ENCODE data around the gene THBS4. TPM values are rescaled to one million over a fixed set of nuclear protein-coding genes. Genes with fewer than 3 reads are reported as not detected.

The THBS4 gene
- total RNA-seq, 3 donors from 2014 or later (not counting 1 experiment from before 2014, with no cell fraction given), result 0.32 to 0.61 (median 0.48) TPM

DNA sequence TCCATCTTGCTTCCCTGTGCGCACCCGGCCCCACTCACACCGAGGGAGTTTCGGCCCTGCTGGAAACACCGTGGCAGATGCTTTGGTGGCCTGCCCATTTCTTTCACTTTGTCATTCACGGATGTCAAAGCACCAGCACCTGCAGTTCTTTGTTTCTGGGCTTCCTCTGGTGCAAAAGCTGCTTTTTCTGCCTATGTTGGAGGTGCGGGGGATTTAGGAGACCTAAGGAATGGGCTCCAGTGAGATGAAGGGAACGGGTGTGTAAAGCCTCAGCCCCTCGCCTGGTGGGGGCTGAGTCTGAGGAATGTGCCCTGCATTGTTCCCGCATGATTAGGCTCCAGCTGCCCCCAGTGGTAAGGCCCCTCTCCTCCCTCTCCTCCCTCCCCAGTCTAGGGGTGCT is 62.3 kb downstream of the THBS4 start:
- ATAC-seq, result no peak
- Histone ChIP-seq H3K27ac (ENCODE audit: low read length) (no peak overlapping the region), H3K4me3 (ENCODE audit: low read length) (no peak overlapping the region), H3K9me3 (ENCODE audit: control insufficient read depth, insufficient read depth, low read length) (no peaks in the 10 kb centered on the region), H3K27me3 (ENCODE audit: control insufficient read depth, insufficient read depth, low read length) (no peaks in the 10 kb centered on the region), H3K36me3 (ENCODE audit: control insufficient read depth, insufficient read depth, low read length) (no peaks in the 10 kb centered on the region), H3K4me1 (ENCODE audit: control insufficient read depth, insufficient read depth, low read length) (no peaks in the 10 kb centered on the region)
- Mint-ChIP-seq H3K27me3 (ENCODE audit: low read depth in 2 of 2) (no peaks in the 10 kb centered on the region), H3K36me3 (no peaks in the 10 kb centered on the region), H3K4me3 (no peak overlapping the region), H3K9me3 (no peaks in the 10 kb centered on the region), H3K4me1 (no peaks in the 10 kb centered on the region), H3K27ac (no peak overlapping the region)
- intact Hi-C loops (cut with micrococcal nuclease), result no loop called here
- 91% methylated on average over 10 of the region's 10 CpGs for WGBS (ENCODE audit: insufficient coverage)
- TF ChIP-seq, protein P1, sequence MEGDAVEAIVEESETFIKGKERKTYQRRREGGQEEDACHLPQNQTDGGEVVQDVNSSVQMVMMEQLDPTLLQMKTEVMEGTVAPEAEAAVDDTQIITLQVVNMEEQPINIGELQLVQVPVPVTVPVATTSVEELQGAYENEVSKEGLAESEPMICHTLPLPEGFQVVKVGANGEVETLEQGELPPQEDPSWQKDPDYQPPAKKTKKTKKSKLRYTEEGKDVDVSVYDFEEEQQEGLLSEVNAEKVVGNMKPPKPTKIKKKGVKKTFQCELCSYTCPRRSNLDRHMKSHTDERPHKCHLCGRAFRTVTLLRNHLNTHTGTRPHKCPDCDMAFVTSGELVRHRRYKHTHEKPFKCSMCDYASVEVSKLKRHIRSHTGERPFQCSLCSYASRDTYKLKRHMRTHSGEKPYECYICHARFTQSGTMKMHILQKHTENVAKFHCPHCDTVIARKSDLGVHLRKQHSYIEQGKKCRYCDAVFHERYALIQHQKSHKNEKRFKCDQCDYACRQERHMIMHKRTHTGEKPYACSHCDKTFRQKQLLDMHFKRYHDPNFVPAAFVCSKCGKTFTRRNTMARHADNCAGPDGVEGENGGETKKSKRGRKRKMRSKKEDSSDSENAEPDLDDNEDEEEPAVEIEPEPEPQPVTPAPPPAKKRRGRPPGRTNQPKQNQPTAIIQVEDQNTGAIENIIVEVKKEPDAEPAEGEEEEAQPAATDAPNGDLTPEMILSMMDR (IDR thresholded peaks at IDR 0.05), result no peak
- DNase-seq, result no peak

DNA sequence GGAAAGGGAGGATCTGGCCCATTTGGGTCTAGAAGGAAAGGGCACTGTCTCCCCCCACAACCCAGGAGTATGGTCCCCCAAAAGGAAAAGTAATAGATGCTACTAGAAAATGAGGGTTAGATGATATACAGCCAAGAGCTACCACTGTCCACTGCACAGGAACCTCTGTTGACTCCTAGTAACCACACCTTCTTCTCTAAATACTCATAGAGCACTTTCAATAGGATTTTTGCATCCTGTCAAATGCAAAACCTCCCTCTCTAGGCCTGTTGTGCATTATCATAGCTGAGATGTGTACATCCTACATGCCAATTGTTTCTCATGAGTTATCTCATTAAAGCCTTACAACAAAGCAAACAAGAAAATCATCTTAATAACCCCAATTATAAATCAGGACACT is 66.8 kb downstream of the THBS4 start:
- Histone ChIP-seq H3K4me3 (ENCODE audit: low read length) (no peak overlapping the region), H3K4me1 (ENCODE audit: control insufficient read depth, insufficient read depth, low read length) (no peaks in the 10 kb centered on the region), H3K36me3 (ENCODE audit: control insufficient read depth, insufficient read depth, low read length) (no peaks in the 10 kb centered on the region), H3K27me3 (ENCODE audit: control insufficient read depth, insufficient read depth, low read length) (no peaks in the 10 kb centered on the region), H3K27ac (ENCODE audit: low read length) (no peak overlapping the region), H3K9me3 (ENCODE audit: control insufficient read depth, insufficient read depth, low read length) (no peaks in the 10 kb centered on the region)
- Mint-ChIP-seq H3K4me1 (no peaks in the 10 kb centered on the region), H3K4me3 (no peak overlapping the region), H3K9me3 (no peaks in the 10 kb centered on the region), H3K27me3 (ENCODE audit: low read depth in 2 of 2) (no peaks in the 10 kb centered on the region), H3K27ac (no peak overlapping the region), H3K36me3 (no peaks in the 10 kb centered on the region)
- ATAC-seq, result no peak
- no peak for DNase-seq
- TF ChIP-seq, protein P1 (IDR thresholded peaks at IDR 0.05), result no peak
- intact Hi-C loops (cut with micrococcal nuclease), result no loop called here

DNA sequence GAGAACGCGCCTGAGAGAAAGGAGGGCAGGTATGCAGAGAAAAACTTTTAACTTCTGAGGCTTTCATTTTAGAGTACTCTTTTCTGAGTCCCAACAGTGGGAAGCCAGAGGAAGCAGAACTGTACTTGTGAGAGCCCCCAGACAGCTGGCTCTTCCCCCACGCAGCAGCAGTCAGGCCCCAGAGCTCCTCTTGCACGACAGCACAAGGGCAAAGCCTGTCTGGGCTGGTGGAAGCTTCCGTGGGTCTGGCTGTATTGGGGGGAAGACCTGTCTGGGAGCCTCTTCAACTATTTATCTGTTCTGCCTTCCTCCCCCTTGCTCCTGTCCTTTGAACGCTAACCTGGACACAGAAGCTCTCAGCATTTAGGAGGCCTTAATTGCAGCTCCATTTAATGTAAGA is 68.2 kb downstream of the THBS4 start:
- H3K4me3 Mint-ChIP-seq, result no peak overlapping the region
- Histone ChIP-seq H3K4me3 (ENCODE audit: low read length) (no peak overlapping the region), H3K4me1 (ENCODE audit: control insufficient read depth, insufficient read depth, low read length) (no peaks in the 10 kb centered on the region), H3K27me3 (ENCODE audit: control insufficient read depth, insufficient read depth, low read length) (no peaks in the 10 kb centered on the region), H3K9me3 (ENCODE audit: control insufficient read depth, insufficient read depth, low read length) (no peaks in the 10 kb centered on the region), H3K36me3 (ENCODE audit: control insufficient read depth, insufficient read depth, low read length) (no peaks in the 10 kb centered on the region), H3K27ac (ENCODE audit: low read length) (no peak overlapping the region)
- no peak for DNase-seq
- intact Hi-C loops (cut with micrococcal nuclease), result no loop called here
- no peaks in the 10 kb centered on the region for H3K27me3 Mint-ChIP-seq (ENCODE audit: low read depth in 2 of 2)
- H3K27ac Mint-ChIP-seq, result no peak overlapping the region
- H3K4me1 Mint-ChIP-seq, result no peaks in the 10 kb centered on the region
- 61% methylated on average over 6 of the region's 6 CpGs for WGBS (ENCODE audit: insufficient coverage)
- H3K9me3 Mint-ChIP-seq, result no peaks in the 10 kb centered on the region
- TF ChIP-seq, protein P1 (IDR thresholded peaks at IDR 0.05), result no peak
- no peaks in the 10 kb centered on the region for H3K36me3 Mint-ChIP-seq
- ATAC-seq, result no peak

DNA sequence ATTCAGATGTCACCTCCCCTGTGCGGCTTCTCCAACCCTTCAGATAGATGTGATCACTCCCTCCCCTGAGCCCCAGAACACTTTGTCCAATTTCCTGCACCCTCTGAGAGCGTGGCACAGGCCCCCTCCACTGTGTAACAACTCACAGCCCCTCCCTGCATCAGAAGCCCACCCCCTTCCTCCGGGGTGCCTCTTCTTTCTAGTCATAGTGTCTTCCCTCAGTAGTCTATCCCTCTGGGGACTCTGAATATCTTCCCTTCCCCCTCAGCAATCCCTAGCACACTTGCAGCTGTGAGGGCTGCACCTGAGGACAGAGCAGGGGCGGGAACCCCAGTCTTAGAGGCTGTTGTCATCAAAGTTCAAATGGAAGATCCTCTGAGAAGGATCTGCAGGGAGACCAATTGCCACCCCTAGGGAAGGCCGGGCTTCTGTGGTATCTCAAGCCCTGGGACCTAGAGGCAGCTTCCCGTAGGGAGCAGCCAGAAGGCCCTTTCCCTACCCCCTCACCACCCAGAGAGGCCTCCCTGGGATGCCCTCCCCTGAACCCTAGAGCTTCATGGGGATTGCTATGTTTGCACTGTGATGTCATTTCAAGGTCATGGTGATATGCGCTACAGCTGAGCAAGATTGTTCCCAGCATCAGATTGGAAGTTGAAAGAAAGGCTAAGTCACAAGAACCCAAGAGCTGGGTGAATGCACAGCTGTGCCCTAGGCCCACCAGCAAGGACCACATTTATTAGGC is 70.7 kb downstream of the THBS4 start:
- Histone ChIP-seq H3K4me3 (ENCODE audit: low read length) (no peak overlapping the region), H3K9me3 (ENCODE audit: control insufficient read depth, insufficient read depth, low read length) (no peaks in the 10 kb centered on the region), H3K27ac (ENCODE audit: low read length) (no peak overlapping the region), H3K4me1 (ENCODE audit: control insufficient read depth, insufficient read depth, low read length) (no peaks in the 10 kb centered on the region), H3K36me3 (ENCODE audit: control insufficient read depth, insufficient read depth, low read length) (no peaks in the 10 kb centered on the region), H3K27me3 (ENCODE audit: control insufficient read depth, insufficient read depth, low read length) (no peaks in the 10 kb centered on the region)
- no peaks in the 10 kb centered on the region for H3K36me3 Mint-ChIP-seq
- intact Hi-C loops (cut with micrococcal nuclease), result no loop called here
- H3K9me3 Mint-ChIP-seq, result no peaks in the 10 kb centered on the region
- no peak overlapping the region for H3K4me3 Mint-ChIP-seq
- DNase-seq (no peak), ATAC-seq (no peak)
- H3K4me1 Mint-ChIP-seq, result no peaks in the 10 kb centered on the region
- H3K27ac Mint-ChIP-seq, result no peak overlapping the region
- WGBS (ENCODE audit: insufficient coverage), result 75% methylated on average over 7 of the region's 7 CpGs
- TF ChIP-seq, protein P1 (IDR thresholded peaks at IDR 0.05), result no peak
- H3K27me3 Mint-ChIP-seq (ENCODE audit: low read depth in 2 of 2), result peaks cover 0 to 6% of the 10 kb centered on the region in 2 donors
